ENCODE measurements around the gene ADAMTS12.

ADAMTS12 gene

GRCh38 chr5:33715661-33716060 lies 176.1 kb downstream of the ADAMTS12 start:
- Histone ChIP-seq H2AFZ (no peak overlapping the region), H3K4me1 (no peaks in the 10 kb centered on the region), H3K27me3 (ENCODE audit: control insufficient read depth, insufficient read depth, low read length) (no peaks in the 10 kb centered on the region), H3K36me3 (ENCODE audit: control insufficient read depth, insufficient read depth, low read length) (no peaks in the 10 kb centered on the region), H3K4me3 (ENCODE audit: low read depth, low read length) (no peak overlapping the region), H3K9me3 (ENCODE audit: control insufficient read depth, low read length) (no peaks in the 10 kb centered on the region), H3K79me2 (no peaks in the 10 kb centered on the region), H3K4me2 (ENCODE audit: low read length) (no peak overlapping the region), H3K9ac (no peak overlapping the region), H3K27ac (no peak overlapping the region)
- no peak for TF ChIP-seq CTCF (IDR thresholded peaks at IDR 0.05)

GRCh38 chr5:33713136-33713765 lies 178.5 kb downstream of the ADAMTS12 start:
- H3K4me1 ChIP-seq, result no peaks in the 10 kb centered on the region
- H3K27ac ChIP-seq, result no peak overlapping the region
- H3K9me3 ChIP-seq (ENCODE audit: control insufficient read depth, low read length), result no peaks in the 10 kb centered on the region
- no peak overlapping the region for H2AFZ ChIP-seq
- H3K4me2 ChIP-seq (ENCODE audit: low read length), result no peak overlapping the region
- no peak for TF ChIP-seq CTCF (IDR thresholded peaks at IDR 0.05)
- H3K79me2 ChIP-seq, result no peaks in the 10 kb centered on the region
- no peaks in the 10 kb centered on the region for H3K27me3 ChIP-seq (ENCODE audit: control insufficient read depth, insufficient read depth, low read length)
- no peaks in the 10 kb centered on the region for H3K36me3 ChIP-seq (ENCODE audit: control insufficient read depth, insufficient read depth, low read length)
- no peak overlapping the region for H3K4me3 ChIP-seq (ENCODE audit: low read depth, low read length)
- no peak overlapping the region for H3K9ac ChIP-seq

- no peaks in the 10 kb centered on the region for H3K79me2 ChIP-seq
- H3K4me1 ChIP-seq, result no peaks in the 10 kb centered on the region
- TF ChIP-seq CTCF (IDR thresholded peaks at IDR 0.05), result no peak
- H3K27me3 ChIP-seq (ENCODE audit: control insufficient read depth, insufficient read depth, low read length), result no peaks in the 10 kb centered on the region
- no peak overlapping the region for H3K9ac ChIP-seq
- no peak overlapping the region for H2AFZ ChIP-seq
- no peaks in the 10 kb centered on the region for H3K9me3 ChIP-seq (ENCODE audit: control insufficient read depth, low read length)
- no peak overlapping the region for H3K4me2 ChIP-seq (ENCODE audit: low read length)
- no peak overlapping the region for H3K27ac ChIP-seq
- no peak overlapping the region for H3K4me3 ChIP-seq (ENCODE audit: low read depth, low read length)
- no peaks in the 10 kb centered on the region for H3K36me3 ChIP-seq (ENCODE audit: control insufficient read depth, insufficient read depth, low read length)
Observed at GRCh38 chr5:33712664-33713063, 179.1 kb downstream of the ADAMTS12 start.

GRCh38 chr5:33711094-33711679 lies 180.6 kb downstream of the ADAMTS12 start:
- no peak overlapping the region for H3K27ac ChIP-seq
- no peak overlapping the region for H3K4me2 ChIP-seq (ENCODE audit: low read length)
- no peak for TF ChIP-seq CTCF (IDR thresholded peaks at IDR 0.05)
- H3K4me1 ChIP-seq, result no peaks in the 10 kb centered on the region
- no peaks in the 10 kb centered on the region for H3K79me2 ChIP-seq
- H3K9me3 ChIP-seq (ENCODE audit: control insufficient read depth, low read length), result no peaks in the 10 kb centered on the region
- no peak overlapping the region for H2AFZ ChIP-seq
- no peak overlapping the region for H3K9ac ChIP-seq
- H3K4me3 ChIP-seq (ENCODE audit: low read depth, low read length), result no peak overlapping the region
- no peaks in the 10 kb centered on the region for H3K36me3 ChIP-seq (ENCODE audit: control insufficient read depth, insufficient read depth, low read length)
- H3K27me3 ChIP-seq (ENCODE audit: control insufficient read depth, insufficient read depth, low read length), result no peaks in the 10 kb centered on the region

GRCh38 chr5:33702867-33703266 lies 188.9 kb downstream of the ADAMTS12 start:
- no peak for TF ChIP-seq CTCF (IDR thresholded peaks at IDR 0.05)
- Histone ChIP-seq H2AFZ (no peak overlapping the region), H3K4me2 (ENCODE audit: low read length) (no peak overlapping the region), H3K9ac (no peak overlapping the region), H3K27me3 (ENCODE audit: control insufficient read depth, insufficient read depth, low read length) (no peaks in the 10 kb centered on the region), H3K4me1 (no peaks in the 10 kb centered on the region), H3K36me3 (ENCODE audit: control insufficient read depth, insufficient read depth, low read length) (no peaks in the 10 kb centered on the region), H3K4me3 (ENCODE audit: low read depth, low read length) (no peak overlapping the region), H3K27ac (no peak overlapping the region), H3K9me3 (ENCODE audit: control insufficient read depth, low read length) (no peaks in the 10 kb centered on the region), H3K79me2 (no peaks in the 10 kb centered on the region)
